ENCODE results near the gene TNFRSF8. TPM values are rescaled to one million over a fixed set of nuclear protein-coding genes. Genes with fewer than 3 reads are reported as not detected.

TNFRSF8 gene
- total and polyA plus RNA-seq, 2 experiments from 2014 or later: not detected

GRCh38 chr1:12167493-12168429 is 104.7 kb downstream of the TNFRSF8 start:
- no peak for DNase-seq (ENCODE audit: low spot score)
- Histone ChIP-seq H3K4me3 (no peak overlapping the region), H3K9me2 (replicated peaks; ENCODE audit: insufficient read depth) (no peaks in the 10 kb centered on the region), H3K27me3 (peaks cover 7% of the 10 kb centered on the region), H3K27ac (no peak overlapping the region), H3K9me3 (ENCODE audit: low read depth) (no peaks in the 10 kb centered on the region), H3K79me2 (no peaks in the 10 kb centered on the region), H3K36me3 (replicated peaks; ENCODE audit: insufficient read depth, low read depth) (no peaks in the 10 kb centered on the region), H2AFZ (peak overlapping the region; percentile 26), H4K20me1 (ENCODE audit: insufficient read depth, poor library complexity, severe bottlenecking) (no peaks in the 10 kb centered on the region), H3K4me1 (ENCODE audit: insufficient read depth) (peaks cover 3% of the 10 kb centered on the region), H3K4me2 (peak overlapping the region; percentile 82)
- 73% methylated on average over 31 of the region's 33 CpGs for WGBS (ENCODE audit: low lambda C conversion rate, missing lambda C conversion rate)
- no peak for TF ChIP-seq CTCF (IDR thresholded peaks at IDR 0.05; ENCODE audit: poor library complexity)
- TF ChIP-seq EZH2 (IDR thresholded peaks at IDR 0.05; ENCODE audit: borderline replicate concordance): no peak
- no peak for TF ChIP-seq EZH2phosphoT487 (IDR thresholded peaks at IDR 0.05; ENCODE audit: low read depth, severe bottlenecking, unreplicated experiment)

- no peak overlapping the region for H3K4me2 ChIP-seq
- peaks cover 3% of the 10 kb centered on the region for H3K4me1 ChIP-seq (ENCODE audit: insufficient read depth)
- no peak for TF ChIP-seq EZH2 (IDR thresholded peaks at IDR 0.05; ENCODE audit: borderline replicate concordance)
- no peak for TF ChIP-seq CTCF (IDR thresholded peaks at IDR 0.05; ENCODE audit: poor library complexity)
- TF ChIP-seq EZH2phosphoT487 (IDR thresholded peaks at IDR 0.05; ENCODE audit: low read depth, severe bottlenecking, unreplicated experiment): no peak
- H3K4me3 ChIP-seq: no peak overlapping the region
- H3K9me3 ChIP-seq (ENCODE audit: low read depth): no peaks in the 10 kb centered on the region
- 85% methylated on average over 12 of the region's 17 CpGs for WGBS (ENCODE audit: low lambda C conversion rate, missing lambda C conversion rate)
- no peaks in the 10 kb centered on the region for H3K9me2 ChIP-seq (replicated peaks; ENCODE audit: insufficient read depth)
- H4K20me1 ChIP-seq (ENCODE audit: insufficient read depth, poor library complexity, severe bottlenecking): no peaks in the 10 kb centered on the region
- DNase-seq (ENCODE audit: low spot score): no peak
- H2AFZ ChIP-seq: no peak overlapping the region
- no peak overlapping the region for H3K27ac ChIP-seq
- no peaks in the 10 kb centered on the region for H3K36me3 ChIP-seq (replicated peaks; ENCODE audit: insufficient read depth, low read depth)
- peaks cover 7% of the 10 kb centered on the region for H3K27me3 ChIP-seq
- no peaks in the 10 kb centered on the region for H3K79me2 ChIP-seq
Observed at GRCh38 chr1:12168451-12169160, 105.5 kb downstream of the TNFRSF8 start.

DNA sequence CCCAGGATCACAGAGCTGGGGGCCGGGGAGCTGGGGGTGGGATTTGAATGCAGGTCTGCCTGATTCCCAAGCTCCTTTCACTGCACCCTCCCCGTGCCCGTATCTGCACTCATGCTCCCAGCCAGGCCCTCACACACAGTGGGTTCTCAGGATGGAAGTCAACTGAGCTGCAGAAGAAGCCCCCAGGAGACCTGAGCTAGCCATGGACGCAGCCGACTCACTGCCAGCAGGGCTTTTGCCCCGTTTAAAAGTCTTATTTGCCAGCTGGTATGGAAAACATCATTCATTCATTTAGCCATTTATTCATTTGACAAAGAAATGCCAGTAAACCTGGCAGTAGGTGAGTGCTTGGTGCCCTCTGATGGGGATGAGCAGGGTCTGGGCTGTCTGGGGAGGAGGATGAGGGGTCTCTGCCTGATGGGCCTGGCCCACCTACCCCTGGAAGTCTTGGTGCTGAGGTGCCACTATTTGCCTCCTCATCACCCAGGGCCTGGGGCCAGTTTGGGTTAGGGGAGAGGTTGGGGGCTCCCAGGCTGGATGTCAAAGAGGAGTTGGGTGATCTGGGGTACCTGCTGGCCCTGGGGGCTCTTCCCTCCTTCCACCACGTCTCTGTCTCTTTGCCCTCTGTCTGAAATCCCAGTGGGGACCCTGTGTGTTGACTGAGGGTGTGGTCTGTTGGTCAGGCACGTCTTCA is 106.5 kb downstream of the TNFRSF8 start:
- DNase-seq (ENCODE audit: low spot score): no peak
- Histone ChIP-seq H3K4me3 (no peak overlapping the region), H3K4me2 (no peak overlapping the region), H3K79me2 (no peaks in the 10 kb centered on the region), H3K9me3 (ENCODE audit: low read depth) (no peaks in the 10 kb centered on the region), H3K27me3 (peaks cover 7% of the 10 kb centered on the region), H3K36me3 (replicated peaks; ENCODE audit: insufficient read depth, low read depth) (no peaks in the 10 kb centered on the region), H4K20me1 (ENCODE audit: insufficient read depth, poor library complexity, severe bottlenecking) (no peaks in the 10 kb centered on the region), H3K27ac (no peak overlapping the region), H3K4me1 (ENCODE audit: insufficient read depth) (peaks cover 3% of the 10 kb centered on the region), H3K9me2 (replicated peaks; ENCODE audit: insufficient read depth) (no peaks in the 10 kb centered on the region), H2AFZ (no peak overlapping the region)
- TF ChIP-seq CTCF (IDR thresholded peaks at IDR 0.05; ENCODE audit: poor library complexity): no peak
- no peak for TF ChIP-seq EZH2phosphoT487 (IDR thresholded peaks at IDR 0.05; ENCODE audit: low read depth, severe bottlenecking, unreplicated experiment)
- TF ChIP-seq EZH2 (IDR thresholded peaks at IDR 0.05; ENCODE audit: borderline replicate concordance): no peak
- 87% methylated on average over 8 of the region's 8 CpGs for WGBS (ENCODE audit: low lambda C conversion rate, missing lambda C conversion rate)

Measured in hepatocyte (in vitro differentiated cells).